ENCODE data around the gene SLC2A9.

SLC2A9 gene

DNA sequence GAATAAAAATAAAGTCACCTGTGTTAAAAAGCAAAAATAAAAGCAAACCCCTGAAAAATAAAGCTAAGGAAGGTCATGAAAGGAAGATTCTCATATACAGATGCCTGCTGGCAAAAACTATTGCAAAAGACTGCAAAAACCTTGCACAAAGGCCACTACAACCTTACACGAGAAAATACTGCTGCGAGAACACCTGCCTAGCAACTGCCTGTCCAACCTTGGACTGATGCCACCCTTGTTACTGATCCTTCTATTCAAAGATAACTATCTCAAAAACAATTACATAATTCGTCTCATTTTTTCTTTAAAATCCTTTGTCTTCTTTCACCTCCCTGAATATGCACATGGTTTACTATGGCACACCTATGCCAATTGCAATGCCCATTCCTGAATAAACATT, 49.6 kb downstream of the SLC2A9 start:
- TF ChIP-seq, protein P1, sequence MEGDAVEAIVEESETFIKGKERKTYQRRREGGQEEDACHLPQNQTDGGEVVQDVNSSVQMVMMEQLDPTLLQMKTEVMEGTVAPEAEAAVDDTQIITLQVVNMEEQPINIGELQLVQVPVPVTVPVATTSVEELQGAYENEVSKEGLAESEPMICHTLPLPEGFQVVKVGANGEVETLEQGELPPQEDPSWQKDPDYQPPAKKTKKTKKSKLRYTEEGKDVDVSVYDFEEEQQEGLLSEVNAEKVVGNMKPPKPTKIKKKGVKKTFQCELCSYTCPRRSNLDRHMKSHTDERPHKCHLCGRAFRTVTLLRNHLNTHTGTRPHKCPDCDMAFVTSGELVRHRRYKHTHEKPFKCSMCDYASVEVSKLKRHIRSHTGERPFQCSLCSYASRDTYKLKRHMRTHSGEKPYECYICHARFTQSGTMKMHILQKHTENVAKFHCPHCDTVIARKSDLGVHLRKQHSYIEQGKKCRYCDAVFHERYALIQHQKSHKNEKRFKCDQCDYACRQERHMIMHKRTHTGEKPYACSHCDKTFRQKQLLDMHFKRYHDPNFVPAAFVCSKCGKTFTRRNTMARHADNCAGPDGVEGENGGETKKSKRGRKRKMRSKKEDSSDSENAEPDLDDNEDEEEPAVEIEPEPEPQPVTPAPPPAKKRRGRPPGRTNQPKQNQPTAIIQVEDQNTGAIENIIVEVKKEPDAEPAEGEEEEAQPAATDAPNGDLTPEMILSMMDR (IDR thresholded peaks at IDR 0.05; ENCODE audit: low read depth, low read length), result no peak
- no peak for DNase-seq (ENCODE audit: low read depth in 2 of 2)
- no peak overlapping the region for H3K4me3 ChIP-seq (replicated peaks in 1 of 2; ENCODE audit: low read depth in 2 of 2, low read length in 2 of 2)

DNA sequence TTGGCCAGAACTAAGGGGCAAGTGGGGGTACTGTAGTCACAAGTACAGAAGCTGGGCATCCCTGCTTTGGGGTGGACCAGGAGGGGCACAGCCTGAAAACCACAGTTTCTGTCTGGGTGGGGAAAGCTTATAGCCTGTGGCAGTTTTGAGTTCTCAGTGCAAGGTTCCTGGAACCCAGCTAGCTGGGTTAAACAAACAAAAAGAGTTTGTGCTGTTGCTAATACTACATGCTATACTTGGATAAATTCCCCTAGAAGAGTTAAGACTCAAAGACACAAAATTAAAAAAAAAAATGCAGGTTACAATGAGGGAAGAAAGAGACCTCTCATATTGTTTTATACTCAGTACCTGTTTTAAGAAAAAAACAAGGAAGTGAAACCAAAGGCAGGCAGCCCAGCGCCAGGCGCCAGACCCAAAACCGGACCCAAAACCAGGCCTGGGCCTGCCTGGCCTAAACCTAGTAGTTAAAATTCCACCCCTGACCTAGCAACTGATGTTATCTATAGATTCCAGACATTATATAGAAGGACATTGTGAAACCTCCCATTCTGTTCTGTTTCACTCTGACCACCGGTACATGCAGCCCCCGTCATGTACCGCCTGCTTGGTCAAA, 50.8 kb downstream of the SLC2A9 start:
- TF ChIP-seq, protein P1 (IDR thresholded peaks at IDR 0.05; ENCODE audit: low read depth, low read length), result no peak
- H3K4me3 ChIP-seq (replicated peaks in 1 of 2; ENCODE audit: low read depth in 2 of 2, low read length in 2 of 2), result no peak overlapping the region
- DNase-seq (ENCODE audit: low read depth in 2 of 2), result no peak

DNA sequence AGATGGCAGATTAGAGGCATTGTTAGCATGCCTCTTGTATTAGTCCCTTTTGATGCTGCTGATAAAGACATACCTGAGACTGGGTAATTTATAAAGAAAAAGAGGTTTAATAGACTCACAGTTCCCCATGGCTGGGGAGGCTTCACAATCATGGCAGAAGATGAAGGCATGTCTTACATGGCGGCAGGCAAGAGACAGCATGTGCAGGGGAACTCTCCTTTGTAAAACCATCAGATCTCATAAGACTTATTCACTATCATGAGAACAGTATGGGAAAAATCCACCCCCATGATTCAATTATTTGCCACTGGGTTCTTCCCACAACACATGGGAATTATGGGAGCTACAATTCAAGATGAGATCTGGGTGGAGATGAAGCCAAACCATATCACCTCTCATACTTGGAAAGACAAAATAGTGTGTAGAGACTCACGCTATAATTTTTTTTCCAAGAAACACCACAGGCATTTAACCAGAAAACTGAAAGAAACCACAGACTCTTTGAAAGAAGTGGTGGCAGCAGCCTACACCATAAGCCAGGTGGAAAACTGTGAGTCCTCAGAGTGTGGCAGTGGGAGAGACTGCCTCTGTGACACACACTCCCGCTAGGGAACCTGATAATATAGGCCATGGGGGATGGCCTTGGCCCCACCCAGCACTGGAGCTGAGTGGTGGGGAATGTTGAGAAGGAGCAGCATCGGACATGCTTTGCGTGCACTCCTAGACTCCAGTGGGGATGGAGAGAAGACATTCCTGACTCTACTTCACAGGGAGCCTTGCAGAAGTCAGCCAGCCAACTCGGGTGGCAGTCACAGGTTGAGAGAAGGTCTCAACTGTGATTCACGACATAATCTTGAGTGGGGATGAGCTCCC, 51.5 kb downstream of the SLC2A9 start:
- no peak overlapping the region for H3K4me3 ChIP-seq (replicated peaks in 1 of 2; ENCODE audit: low read depth in 2 of 2, low read length in 2 of 2)
- DNase-seq (ENCODE audit: low read depth in 2 of 2), result no peak
- TF ChIP-seq, protein P1 (IDR thresholded peaks at IDR 0.05; ENCODE audit: low read depth, low read length), result no peak

DNA sequence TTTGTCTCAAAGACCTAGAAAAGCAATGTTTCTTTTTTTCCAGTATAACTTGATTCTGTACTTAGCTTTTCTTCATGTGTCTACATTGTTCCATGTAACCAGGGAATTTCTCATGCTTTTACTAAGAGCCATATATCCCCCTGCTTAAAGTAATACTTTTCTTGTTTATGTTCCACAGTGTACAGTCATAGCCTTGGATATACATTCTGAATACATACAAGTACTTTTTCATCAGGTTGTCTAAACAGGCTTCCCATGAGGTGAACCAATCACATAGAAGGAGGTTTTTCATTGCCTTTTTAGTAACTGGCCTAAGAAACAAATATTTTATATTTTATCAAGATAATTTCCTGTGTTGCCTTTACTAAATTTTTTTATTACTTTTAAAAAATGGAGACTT, 52.8 kb downstream of the SLC2A9 start:
- no peak for DNase-seq (ENCODE audit: low read depth in 2 of 2)
- TF ChIP-seq, protein P1 (IDR thresholded peaks at IDR 0.05; ENCODE audit: low read depth, low read length), result no peak
- no peak overlapping the region for H3K4me3 ChIP-seq (replicated peaks in 1 of 2; ENCODE audit: low read depth in 2 of 2, low read length in 2 of 2)

DNA sequence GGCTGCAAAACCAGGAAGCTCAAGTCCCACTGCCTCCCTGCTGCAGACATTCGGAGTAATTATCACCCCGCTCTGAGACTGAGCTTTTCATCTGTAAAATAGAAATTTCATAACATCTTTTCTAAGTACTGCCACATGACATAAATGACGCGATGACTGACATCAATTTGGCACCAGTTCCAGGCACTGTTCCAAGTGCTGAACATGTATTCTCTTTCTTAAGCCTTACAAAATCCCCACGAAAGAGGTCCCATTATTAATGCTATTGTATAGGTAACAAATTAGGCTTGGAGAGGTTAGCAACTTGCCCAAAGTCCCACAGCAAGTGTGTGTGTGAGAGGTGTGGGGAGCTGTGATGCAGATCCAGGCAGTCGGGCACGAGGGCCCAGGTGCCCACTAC, 56.4 kb downstream of the SLC2A9 start:
- DNase-seq (ENCODE audit: low read depth in 2 of 2), result no peak
- TF ChIP-seq, protein P1 (IDR thresholded peaks at IDR 0.05; ENCODE audit: low read depth, low read length), result no peak
- H3K4me3 ChIP-seq (replicated peaks in 1 of 2; ENCODE audit: low read depth in 2 of 2, low read length in 2 of 2), result no peak overlapping the region

DNA sequence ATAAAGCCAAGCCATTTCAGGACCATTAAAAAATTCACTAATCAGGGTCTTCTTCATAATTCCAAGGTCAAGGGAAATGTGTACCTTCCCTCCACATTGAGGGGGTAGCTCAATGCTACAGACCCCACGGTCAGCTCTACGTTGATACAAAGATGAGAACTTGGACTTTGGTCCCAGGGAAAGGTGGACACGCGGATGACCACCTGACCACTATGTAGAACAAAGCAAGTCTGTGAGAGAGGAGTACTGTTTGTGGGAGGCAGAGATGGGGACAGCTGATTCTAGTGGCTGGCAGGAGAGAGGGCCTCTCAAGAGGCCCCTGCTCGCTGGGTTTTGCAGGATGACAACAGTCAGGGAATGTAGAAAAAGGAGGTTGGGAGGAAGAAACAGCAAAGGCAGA, 58.0 kb downstream of the SLC2A9 start:
- TF ChIP-seq, protein P1 (IDR thresholded peaks at IDR 0.05; ENCODE audit: low read depth, low read length), result no peak

More for the DNA sequence above, 58.0 kb downstream of the SLC2A9 start:
- DNase-seq (ENCODE audit: low read depth in 2 of 2), result no peak
- H3K4me3 ChIP-seq (replicated peaks in 1 of 2; ENCODE audit: low read depth in 2 of 2, low read length in 2 of 2), result no peak overlapping the region
